ENCODE measurements around the gene RLN1.
"Not testable (repeated sequence)": the region's sequence is repeated elsewhere in the genome, so short reads cannot be mapped to it uniquely, and the experiment has no call there.

The RLN1 gene

GRCh38 chr9:5326187-5326586 is 13.5 kb downstream of the RLN1 start:
- H3K4me3 ChIP-seq (ENCODE audit: low read depth, low read length): no peak overlapping the region

GRCh38 chr9:5321601-5322000 is 18.1 kb downstream of the RLN1 start:
- not testable (repeated sequence) for H3K4me3 ChIP-seq (ENCODE audit: low read depth, low read length)

DNA sequence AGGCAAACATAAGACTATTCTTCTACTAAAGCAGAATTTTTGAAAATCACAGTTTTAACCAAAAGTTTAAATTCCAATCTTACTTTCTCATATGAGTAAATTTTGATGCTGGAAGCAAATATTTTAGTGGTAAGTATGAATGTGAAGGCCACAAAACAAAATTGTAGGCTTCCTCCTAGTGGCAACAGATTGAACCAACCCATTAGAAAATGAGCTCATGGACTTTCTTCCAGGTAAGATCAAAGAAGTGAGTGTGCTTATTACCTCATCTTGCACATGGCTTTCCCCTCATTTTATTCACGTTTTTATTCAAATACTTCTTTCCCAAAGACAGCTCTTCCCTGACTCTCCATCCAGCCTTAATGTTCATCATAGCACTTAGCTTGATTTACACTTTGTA is 18.6 kb downstream of the RLN1 start:
- no peak overlapping the region for H3K4me3 ChIP-seq (ENCODE audit: low read depth, low read length)

DNA sequence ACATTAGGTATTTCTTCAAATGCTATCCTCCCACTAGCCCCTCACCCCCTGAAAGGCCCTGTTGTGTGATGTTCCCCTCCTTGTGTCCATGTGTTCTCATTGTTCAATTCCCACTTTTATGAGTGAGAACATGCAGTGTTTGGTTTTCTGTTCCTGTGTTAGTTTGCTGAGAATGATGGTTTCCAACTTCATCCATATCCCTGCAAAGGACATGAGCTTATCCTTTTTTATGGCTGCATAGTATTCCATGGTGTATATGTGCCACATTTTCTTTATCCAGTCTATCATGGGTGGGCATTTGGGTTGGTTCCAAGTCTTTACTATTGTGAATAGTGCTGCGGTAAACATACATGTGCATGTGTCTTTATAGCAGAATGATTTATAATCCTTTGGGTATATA is 23.3 kb downstream of the RLN1 start:
- H3K4me3 ChIP-seq (ENCODE audit: low read depth, low read length): not testable (repeated sequence)

DNA sequence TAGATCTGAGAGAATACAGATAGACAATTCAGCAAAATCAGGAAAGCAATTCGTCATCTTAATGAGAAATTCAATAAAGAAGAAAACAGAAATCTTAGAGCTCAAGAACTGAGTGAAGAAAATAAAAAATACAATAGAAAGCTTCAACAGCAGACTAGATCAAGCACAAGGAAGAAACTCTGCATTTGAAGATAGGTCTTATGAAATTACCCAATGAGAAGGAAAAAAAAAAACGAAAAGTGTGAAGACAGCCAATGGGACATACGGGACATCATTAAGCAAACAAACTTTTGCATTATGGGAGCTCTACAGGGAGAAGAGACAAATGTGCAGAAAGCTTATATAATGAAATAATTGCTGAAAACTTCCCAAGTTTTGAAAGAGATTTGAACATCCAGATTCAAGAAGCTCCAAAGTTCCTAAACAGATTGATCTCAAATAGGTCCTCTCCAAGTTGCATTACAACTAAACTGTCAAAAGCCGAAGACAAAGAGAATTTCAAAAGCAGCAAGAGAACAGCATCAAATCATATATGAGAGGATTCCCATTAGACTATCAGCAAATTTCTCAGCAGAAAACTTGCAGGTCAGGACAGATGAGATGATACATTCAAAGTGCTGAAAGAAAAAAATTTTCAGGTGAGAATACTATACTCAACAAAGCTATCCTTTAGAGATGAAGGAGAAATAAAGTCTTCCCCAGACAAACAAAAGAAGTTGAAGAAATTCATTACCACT is 24.3 kb downstream of the RLN1 start:
- no peak overlapping the region for H3K4me3 ChIP-seq (ENCODE audit: low read depth, low read length)

- H3K4me3 ChIP-seq (ENCODE audit: low read depth, low read length): no peak overlapping the region
Observed at GRCh38 chr9:5310851-5311250, 28.8 kb downstream of the RLN1 start.

- no peak overlapping the region for H3K4me3 ChIP-seq (ENCODE audit: low read depth, low read length)
Observed at GRCh38 chr9:5305741-5306140, 33.9 kb downstream of the RLN1 start.

DNA sequence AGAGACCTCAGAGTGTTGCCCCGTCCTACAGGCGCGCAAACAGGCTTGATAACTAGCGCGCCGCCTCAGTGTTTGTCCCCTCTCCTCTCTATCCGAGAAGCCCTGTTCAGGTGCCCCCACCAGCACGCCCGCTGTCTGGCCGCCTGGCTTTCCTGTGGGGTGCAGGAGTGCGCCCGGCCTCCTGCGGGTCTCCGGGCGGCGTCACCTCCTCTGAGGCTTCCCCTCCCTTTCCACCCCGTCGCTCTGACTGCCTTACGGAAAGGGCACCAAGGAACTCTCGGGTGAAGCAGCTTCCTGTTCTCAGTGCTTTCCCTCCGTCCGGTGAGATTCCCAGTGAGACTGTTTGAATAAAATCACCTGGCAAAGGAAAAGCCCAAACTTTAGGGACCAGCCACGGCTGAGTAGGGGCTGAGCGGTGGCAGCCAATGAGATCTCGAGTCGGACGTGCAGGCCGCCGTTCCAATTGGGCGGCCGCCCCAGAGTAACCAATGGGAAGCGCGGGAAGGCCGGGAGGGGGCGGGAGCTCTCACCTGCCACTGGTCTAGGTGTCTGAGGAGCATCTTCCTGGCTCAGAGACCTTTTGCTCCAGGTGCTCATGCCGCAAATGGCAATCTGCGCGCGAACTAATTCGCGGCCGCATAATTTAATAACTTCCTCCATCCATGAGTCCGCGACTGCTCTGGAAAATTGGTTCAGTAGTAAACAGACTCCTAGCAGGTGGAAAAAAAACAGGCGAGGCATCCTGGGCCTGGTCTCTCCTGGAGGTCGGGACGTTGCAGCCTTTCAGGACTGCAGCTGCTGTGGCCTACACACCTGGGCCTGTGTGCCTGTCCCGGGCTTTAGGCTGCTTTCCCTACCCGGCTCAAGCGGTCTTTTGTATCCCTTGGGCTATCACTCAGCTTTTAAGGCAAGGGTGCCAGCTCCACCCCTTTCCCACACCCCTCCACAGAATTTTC is 35.6 kb downstream of the RLN1 start, which contains the start of gene RLN2:
TSS of gene RLN2 (minus strand) at position 877 of the 956 bp plus-strand sequence. CDS start at position 741, 136 bp downstream.
- not testable (repeated sequence) for H3K4me3 ChIP-seq (ENCODE audit: low read depth, low read length)

- H3K4me3 ChIP-seq (ENCODE audit: low read depth, low read length): no peak overlapping the region
Observed at GRCh38 chr9:5301544-5301943, 38.1 kb downstream of the RLN1 start.

DNA sequence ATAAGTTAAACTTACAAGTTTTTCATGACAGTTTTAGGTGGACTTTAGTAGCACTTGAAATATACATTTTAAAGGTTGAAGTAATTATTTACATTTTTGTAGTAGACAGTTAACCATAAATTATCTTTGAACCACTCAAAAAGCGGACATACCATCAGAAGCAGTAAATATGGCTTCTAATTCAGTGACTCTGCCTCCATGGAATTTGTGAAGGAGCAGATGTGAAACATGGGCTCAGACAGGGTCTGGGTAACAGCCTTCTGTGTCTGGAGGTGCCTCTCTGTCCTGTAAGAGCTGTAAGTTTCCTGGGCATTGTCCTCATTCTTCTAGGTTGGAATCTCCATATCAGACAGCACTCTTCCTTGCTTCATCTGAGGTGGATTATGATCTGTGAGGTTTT is 47.5 kb downstream of the RLN1 start:
- H3K4me3 ChIP-seq (ENCODE audit: low read depth, low read length): no peak overlapping the region

DNA sequence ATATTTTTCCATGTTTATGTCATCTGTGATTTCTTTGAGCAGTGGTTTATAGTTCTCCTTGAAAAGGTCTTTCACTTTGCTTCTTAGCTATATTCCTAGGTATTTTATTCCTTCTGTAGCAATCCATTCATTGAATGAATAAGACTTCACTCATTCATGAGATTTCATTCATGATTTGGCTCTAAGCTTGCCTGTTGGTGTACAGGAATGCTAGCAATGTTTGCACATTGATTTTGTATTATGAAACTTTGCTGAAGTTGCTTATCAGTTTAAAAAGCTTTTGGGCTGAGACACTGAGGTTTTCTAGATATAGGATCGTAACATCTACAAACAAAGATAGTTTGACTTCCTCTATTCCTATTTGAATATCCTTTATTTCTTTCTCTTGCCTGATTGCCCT is 51.1 kb downstream of the RLN1 start:
- H3K4me3 ChIP-seq (ENCODE audit: low read depth, low read length): no peak overlapping the region

GRCh38 chr9:5286262-5286661 is 53.4 kb downstream of the RLN1 start:
- H3K4me3 ChIP-seq (ENCODE audit: low read depth, low read length): no peak overlapping the region

Data from iPS-11a (cell line).